HG03565 (cell line): ENCODE results near the gene CDH20.

ENCODE experiments used
- ATAC-seq: cut with Tn5 transposase; IDR thresholded peaks from one replicate; pipeline ENCODE4 v1.9.1; 2021; ENCODE audit warnings: mild to moderate bottlenecking, moderate library complexity; ENCODE audit not compliant: unreplicated experiment

Gene CDH20

GRCh38 chr18:61572084-61572655 lies 238.9 kb downstream of the CDH20 start:
- ATAC-seq: no peak

- ATAC-seq: no peak
These were observed 239.6 kb downstream of the CDH20 start for GRCh38 chr18:61572871-61573270.

- no peak for ATAC-seq
These were observed 241.4 kb downstream of the CDH20 start for GRCh38 chr18:61574665-61575064.

- no peak for ATAC-seq
These were observed 242.2 kb downstream of the CDH20 start for GRCh38 chr18:61575419-61575818.

- ATAC-seq: no peak
These were observed 245.6 kb downstream of the CDH20 start for GRCh38 chr18:61578846-61579245.

GRCh38 chr18:61579581-61579980 lies 246.4 kb downstream of the CDH20 start:
- ATAC-seq: no peak

- no peak for ATAC-seq
These were observed 246.8 kb downstream of the CDH20 start for GRCh38 chr18:61580046-61580445.

GRCh38 chr18:61581578-61582201 lies 248.5 kb downstream of the CDH20 start:
- ATAC-seq: peak; percentile 85

- no peak for ATAC-seq
These were observed 249.0 kb downstream of the CDH20 start for GRCh38 chr18:61582202-61582710.

- no peak for ATAC-seq
These were observed 250.3 kb downstream of the CDH20 start for GRCh38 chr18:61583548-61583947.

GRCh38 chr18:61587865-61588264 lies 254.6 kb downstream of the CDH20 start:
- ATAC-seq: no peak

- ATAC-seq: no peak
These were observed 256.0 kb downstream of the CDH20 start for GRCh38 chr18:61589053-61589723.

GRCh38 chr18:61589724-61590065 lies 256.5 kb downstream of the CDH20 start:
- ATAC-seq: no peak

GRCh38 chr18:61591253-61591652 lies 258.0 kb downstream of the CDH20 start:
- no peak for ATAC-seq

GRCh38 chr18:61595615-61596251 lies 262.5 kb downstream of the CDH20 start:
- no peak for ATAC-seq

- ATAC-seq: no peak
These were observed 263.1 kb downstream of the CDH20 start for GRCh38 chr18:61596296-61596695.

- ATAC-seq: no peak
These were observed 264.1 kb downstream of the CDH20 start for GRCh38 chr18:61597316-61597715.

GRCh38 chr18:61600422-61600821 lies 267.2 kb downstream of the CDH20 start:
- no peak for ATAC-seq

GRCh38 chr18:61602836-61603235 lies 269.6 kb downstream of the CDH20 start:
- no peak for ATAC-seq
